Stimulated activated CD8-positive, alpha-beta memory T cell treated with anti-CD3 and anti-CD28 coated beads, Interleukin-4, amount 100 ng/mL, for 48 hours (primary cell): ENCODE results near the gene FUCA2.
"Not testable (repeated sequence)": the region's sequence is repeated elsewhere in the genome, so short reads cannot be mapped to it uniquely, and the experiment has no call there.

Experiments used
- DNase-seq: peaks from one replicate; pipeline ENCODE4 v3.0.0-alpha.2; 2020

FUCA2 gene

GRCh38 chr6:143490244-143490643 is 21.3 kb downstream of the FUCA2 start:
- no peak for DNase-seq

DNA sequence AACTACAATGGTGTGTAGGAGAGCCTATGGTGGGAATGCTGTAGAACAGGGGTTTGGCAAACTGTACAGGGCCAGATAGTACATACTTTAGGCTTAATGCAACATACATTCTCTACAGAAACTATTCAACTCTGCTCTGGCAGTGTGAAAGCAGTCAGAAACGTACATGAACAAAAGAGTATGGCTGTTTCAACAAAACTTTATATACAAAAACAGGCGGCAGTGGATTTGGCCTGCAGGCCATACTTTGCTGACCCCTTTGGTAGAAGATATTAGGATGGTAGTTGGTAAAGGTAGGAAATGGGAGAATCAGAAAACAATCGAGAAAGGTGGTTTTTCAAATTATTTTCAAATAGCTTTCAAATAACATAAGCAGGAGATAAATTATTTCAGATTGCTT is 24.8 kb downstream of the FUCA2 start:
- no peak for DNase-seq

DNA sequence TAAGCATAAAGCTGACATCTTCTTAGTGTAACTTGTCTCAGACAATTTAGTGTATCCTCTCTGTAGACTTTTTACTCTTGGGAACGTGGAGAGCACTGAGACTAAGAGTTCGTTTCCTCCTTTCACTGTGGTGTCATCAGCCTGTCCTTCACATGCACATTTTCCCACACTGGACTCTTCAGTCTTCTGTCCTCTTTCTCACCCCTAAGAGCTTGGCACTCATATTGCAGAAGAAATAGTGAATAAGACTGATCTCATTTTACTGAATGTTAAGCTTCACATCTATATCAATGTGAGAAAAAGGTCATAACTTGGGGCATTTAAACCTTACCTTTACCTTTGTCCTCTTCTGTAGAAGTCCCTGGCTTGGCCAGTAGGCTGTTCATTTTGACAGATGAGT is 25.6 kb downstream of the FUCA2 start:
- DNase-seq, result no peak

- DNase-seq, result no peak
Observed at GRCh38 chr6:143482593-143482992, 28.9 kb downstream of the FUCA2 start.

- DNase-seq, result no peak
Observed at GRCh38 chr6:143478479-143479062, 32.9 kb downstream of the FUCA2 start.

GRCh38 chr6:143476545-143476944 is 35.0 kb downstream of the FUCA2 start:
- DNase-seq, result no peak

- no peak for DNase-seq
Observed at GRCh38 chr6:143471822-143472221, 39.7 kb downstream of the FUCA2 start.

- DNase-seq, result not testable (repeated sequence)
Observed at GRCh38 chr6:143468823-143469222, 42.7 kb downstream of the FUCA2 start.

DNA sequence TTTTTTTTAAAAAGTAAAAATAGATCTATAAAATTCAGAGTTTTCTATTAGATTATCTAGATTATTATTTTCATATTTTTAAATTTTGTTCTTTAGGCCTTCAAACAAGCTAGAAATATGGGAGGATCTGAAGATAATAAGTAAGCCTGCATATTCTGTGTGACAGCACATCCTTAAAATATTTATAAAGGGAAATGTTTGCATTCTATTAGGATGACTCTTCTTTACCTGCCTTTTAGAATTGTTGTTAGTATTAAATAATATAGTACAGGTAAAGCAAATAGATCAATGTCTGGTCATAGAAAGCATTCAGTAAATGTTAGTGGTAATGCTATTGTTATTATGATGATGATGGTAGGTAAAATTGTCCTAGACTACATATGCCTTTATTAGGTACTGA is 43.5 kb downstream of the FUCA2 start:
- no peak for DNase-seq

DNA sequence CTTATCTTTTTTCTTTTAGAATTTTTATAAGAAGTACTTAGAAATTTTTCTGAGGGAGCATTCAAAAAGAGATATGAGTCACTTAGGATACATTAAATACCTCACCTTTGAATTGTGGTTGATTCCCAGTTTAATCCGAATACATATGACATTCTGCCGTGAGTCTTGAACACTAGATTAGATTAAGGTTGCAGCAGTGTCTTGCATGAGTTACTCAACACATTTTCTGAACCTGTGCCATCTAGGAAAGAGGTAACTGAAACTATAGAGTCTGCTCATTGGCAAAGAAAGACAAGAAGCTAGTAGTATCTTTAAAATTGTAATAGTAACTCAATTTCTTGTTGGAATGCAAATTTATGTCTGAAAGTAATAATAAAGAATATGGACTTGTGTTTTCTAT is 46.0 kb downstream of the FUCA2 start:
- no peak for DNase-seq

DNA sequence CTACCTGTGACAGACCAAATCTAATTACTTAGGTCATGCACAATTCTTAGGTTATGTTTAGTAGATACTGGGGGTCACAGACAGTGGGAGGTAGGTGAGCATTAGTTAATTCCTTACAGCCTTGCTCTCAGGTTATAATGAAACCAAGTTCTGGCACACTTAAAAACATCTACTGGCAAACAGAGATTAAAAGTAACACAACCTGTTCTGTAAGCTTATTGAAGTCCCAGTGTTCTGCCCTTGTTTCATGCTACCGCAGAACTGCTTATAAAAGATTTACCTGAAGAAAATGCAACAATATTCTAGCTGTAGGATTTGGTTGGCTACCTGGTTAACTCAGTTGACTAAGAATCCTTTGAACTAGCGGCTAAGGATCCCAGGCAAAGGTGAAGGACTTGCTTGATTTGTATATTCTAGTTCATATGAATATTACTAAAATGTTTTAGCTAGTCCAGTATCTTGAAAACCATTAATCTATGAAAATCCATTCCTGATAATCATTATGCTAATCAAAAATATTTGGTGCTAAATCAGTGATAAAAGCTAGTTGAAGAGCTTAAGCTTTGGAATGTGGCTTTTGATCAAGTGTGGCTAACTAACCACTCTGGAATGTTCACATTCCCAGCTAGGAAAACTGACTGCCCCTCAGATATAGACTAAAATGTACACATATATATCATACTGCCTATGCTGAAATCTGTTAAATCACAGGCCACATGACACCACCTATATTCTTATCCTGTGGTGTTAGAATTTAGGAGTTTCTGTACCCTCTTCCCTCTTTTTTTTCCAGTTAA is 53.8 kb downstream of the FUCA2 start:
- no peak for DNase-seq

- DNase-seq, result no peak
Observed at GRCh38 chr6:143451531-143451930, 60.0 kb downstream of the FUCA2 start.

GRCh38 chr6:143450453-143451371 is 60.8 kb downstream of the FUCA2 start, which contains the start of the genes ADAT2 and PEX3:
Gene ADAT2 (minus strand): TSS chr6:143450695. CDS start chr6:143450658, 37 bp downstream.
Gene PEX3 (plus strand): TSS chr6:143450805. CDS start chr6:143451043, 238 bp downstream.
- DNase-seq, result peak; percentile 93

- peak; percentile 60 for DNase-seq
Observed at GRCh38 chr6:143449714-143450452, 61.6 kb downstream of the FUCA2 start.

DNA sequence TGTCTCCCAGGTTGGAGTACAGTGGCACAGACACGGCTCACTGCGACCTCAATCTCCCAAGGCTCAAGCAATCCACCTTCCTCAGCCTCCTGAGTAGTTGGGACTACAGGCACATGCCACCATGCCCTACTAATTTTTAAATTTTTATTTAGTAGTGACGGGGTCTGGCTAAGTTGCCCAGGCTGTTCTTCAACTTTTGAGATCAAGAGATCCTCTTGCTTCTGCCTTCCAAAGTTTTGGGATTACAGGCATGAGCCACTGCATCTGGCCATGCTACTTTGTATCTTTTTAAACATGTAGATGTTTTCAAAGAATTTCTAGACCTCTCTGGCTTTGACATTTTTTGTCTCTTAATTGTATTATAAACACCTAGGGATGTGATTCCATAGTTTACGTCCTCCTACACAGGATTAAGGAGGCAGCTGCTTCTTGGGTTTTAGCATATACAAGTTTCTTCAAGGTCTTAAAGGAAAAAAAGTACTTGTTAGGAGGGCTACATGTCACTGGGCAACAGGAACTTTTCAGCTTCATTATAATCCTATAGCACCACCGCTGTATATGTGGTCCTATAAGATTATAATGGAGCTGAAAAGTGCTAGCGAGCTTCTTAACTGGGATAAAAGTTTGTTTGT is 62.3 kb downstream of the FUCA2 start:
- DNase-seq, result no peak

DNA sequence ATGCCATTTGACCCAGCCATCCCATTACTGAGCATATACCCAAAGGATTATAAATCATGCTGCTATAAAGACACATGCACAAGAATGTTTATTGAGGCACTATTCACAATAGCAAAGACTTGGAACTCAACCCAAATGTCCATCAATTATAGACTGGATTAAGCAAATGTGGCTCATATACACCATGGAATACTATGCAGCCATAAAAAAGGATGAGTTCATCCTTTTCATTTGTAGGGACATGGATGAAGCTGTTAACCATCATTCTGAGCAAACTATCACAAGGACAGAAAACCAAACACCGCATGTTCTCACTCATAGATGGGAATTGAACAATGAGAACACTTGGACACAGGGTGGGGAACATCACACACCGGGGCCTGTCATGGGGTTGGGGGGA is 63.7 kb downstream of the FUCA2 start:
- DNase-seq, result not testable (repeated sequence)
